Left forelimb (tissue), 1 donor: ENCODE results near the gene LRMDA.

Experiments used
- DNase-seq: peaks from one replicate; pipeline ENCODE4 v3.0.0-alpha.2; 2018; ENCODE audit warnings: low spot score

LRMDA gene

GRCh38 chr10:76209135-76209534 is 777.7 kb downstream of the LRMDA start:
- no peak for DNase-seq

GRCh38 chr10:76210211-76210610 is 778.8 kb downstream of the LRMDA start:
- DNase-seq: no peak

GRCh38 chr10:76211691-76212090 is 780.3 kb downstream of the LRMDA start:
- DNase-seq: no peak

GRCh38 chr10:76213876-76214275 is 782.5 kb downstream of the LRMDA start:
- no peak for DNase-seq

GRCh38 chr10:76218035-76218434 is 786.6 kb downstream of the LRMDA start:
- no peak for DNase-seq

- no peak for DNase-seq
Observed at GRCh38 chr10:76229341-76229740, 797.9 kb downstream of the LRMDA start.

- DNase-seq: no peak
Observed at GRCh38 chr10:76230921-76231285, 799.5 kb downstream of the LRMDA start.

GRCh38 chr10:76231286-76231934 is 800.0 kb downstream of the LRMDA start:
- DNase-seq: no peak

- no peak for DNase-seq
Observed at GRCh38 chr10:76234499-76235226, 803.2 kb downstream of the LRMDA start.

GRCh38 chr10:76236356-76236755 is 804.9 kb downstream of the LRMDA start:
- DNase-seq: no peak

GRCh38 chr10:76242956-76243355 is 811.5 kb downstream of the LRMDA start:
- DNase-seq: no peak

GRCh38 chr10:76244061-76244686 is 812.8 kb downstream of the LRMDA start:
- no peak for DNase-seq

- no peak for DNase-seq
Observed at GRCh38 chr10:76245951-76246495, 814.6 kb downstream of the LRMDA start.

GRCh38 chr10:76248649-76249200 is 817.3 kb downstream of the LRMDA start:
- DNase-seq: no peak

GRCh38 chr10:76251841-76252671 is 820.6 kb downstream of the LRMDA start:
- DNase-seq: no peak

GRCh38 chr10:76252733-76253132 is 821.3 kb downstream of the LRMDA start:
- no peak for DNase-seq

- no peak for DNase-seq
Observed at GRCh38 chr10:76255241-76255640, 823.8 kb downstream of the LRMDA start.

- DNase-seq: no peak
Observed at GRCh38 chr10:76257816-76258215, 826.4 kb downstream of the LRMDA start.

- no peak for DNase-seq
Observed at GRCh38 chr10:76265441-76266113, 834.2 kb downstream of the LRMDA start.

- no peak for DNase-seq
Observed at GRCh38 chr10:76268530-76268929, 837.1 kb downstream of the LRMDA start.

GRCh38 chr10:76268954-76269353 is 837.5 kb downstream of the LRMDA start:
- DNase-seq: no peak
